K562 (cell line): Measurements from ENCODE around the gene UNC5B. TPM values are rescaled to one million over a fixed set of nuclear protein-coding genes. Genes with fewer than 3 reads are reported as not detected.

Source experiments
- ATAC-seq: fragments of 200-7000 bp; cut with Tn5 transposase; 3 replicates; pipeline ENCODE4 v1.9.1; 2020; ENCODE audit warnings: moderate library complexity
- BruUV-seq: library from RNA; stranded (reverse); fragments of 400-500 nt; replicated peaks from 2 replicates; lab custom pipeline; 2021; lab: Mats Ljungman, UMichigan
- CTCF ChIA-PET: fragments of 300-600 bp; formaldehyde crosslinking; extraction: SDS; loops from one replicate; lab custom pipeline; 2021; ENCODE audit warnings: low intra/inter-chr PET ratio; lab: Yijun Ruan, JAX
- POLR2A ChIA-PET: fragments of 300-600, 350-650 bp; sonication (Branson Sonifier 250); formaldehyde crosslinking; extraction: SDS; loops from one replicate; lab custom pipeline; 2021; ENCODE audit warnings: antibody characterized with exemption, inconsistent platforms; lab: Yijun Ruan, JAX
- DNase-seq, 4 experiments: peaks; one replicate each; pipeline versions ENCODE4 v3.0.0 to v3.0.0-alpha.2; 2011 to 2018; ENCODE audit warnings: low spot score in 3 of 4, mixed read lengths in 3 of 4; ENCODE audit errors: extremely low read depth in 1 of 4
- FAIRE-seq: peaks from 2 replicates; lab custom pipeline; 2011; peaks lifted over from hg19 to GRCh38; lab: Jason Lieb, UNC
- H2AFZ ChIP-seq: 2 replicates; pipeline ENCODE4 v1.6.0; 2011; ENCODE audit warnings: low read depth, low read length, control low read depth, inconsistent platforms
- H3K27ac ChIP-seq: fragments of 200-600 bp; 3 replicates; pipeline ENCODE4 v1.8.0; 2011; ENCODE audit warnings: low read depth, mild to moderate bottlenecking, control low read depth, inconsistent platforms, low read length, moderate library complexity, mixed read lengths; ENCODE audit errors: extremely low read depth
- H3K27me3 ChIP-seq, 2 experiments: fragments of 300-600 bp in 1 of 2; 2 replicates in 1 of 2; 3 replicates in 1 of 2; pipeline versions ENCODE4 v1.6.0 to v1.8.0; 2011; ENCODE audit warnings: inconsistent platforms in 2 of 2, low read length in 2 of 2, mild to moderate bottlenecking in 1 of 2, mixed read lengths in 1 of 2, moderate library complexity in 1 of 2; ENCODE audit not compliant: control insufficient read depth in 2 of 2, insufficient read depth in 2 of 2
- H3K36me3 ChIP-seq: fragments of 300-600 bp; 3 replicates; pipeline ENCODE4 v1.8.0; 2011; ENCODE audit warnings: mild to moderate bottlenecking, low read length, inconsistent platforms; ENCODE audit not compliant: control insufficient read depth, insufficient read depth
- H3K4me1 ChIP-seq, 2 experiments: fragments of 200-600 bp in 1 of 2; replicated peaks in 1 of 2; 2 replicates in 1 of 2; 3 replicates in 1 of 2; pipeline versions ENCODE4 v1.5.1 to v1.8.0; 2011; ENCODE audit warnings: inconsistent platforms in 2 of 2, low read length in 2 of 2, mild to moderate bottlenecking in 1 of 2, mixed read lengths in 1 of 2, moderate library complexity in 1 of 2; ENCODE audit not compliant: control insufficient read depth in 2 of 2, insufficient read depth in 2 of 2
- H3K4me2 ChIP-seq: 2 replicates; pipeline ENCODE4 v1.6.1; 2011; ENCODE audit warnings: low read length, control low read depth, inconsistent platforms, mixed read lengths; ENCODE audit not compliant: insufficient read depth
- H3K4me3 ChIP-seq: fragments of 200-600 bp; sonication (generic), shearing (Covaris generic); 2 replicates; pipeline ENCODE4 v1.5.1; 2016; ENCODE audit warnings: control low read depth, inconsistent platforms
- H3K79me2 ChIP-seq: fragments of 200-600 bp; 3 replicates; pipeline ENCODE4 v1.8.0; 2011; ENCODE audit warnings: low read length, inconsistent platforms; ENCODE audit not compliant: control insufficient read depth, insufficient read depth
- H3K9ac ChIP-seq, 2 experiments: 2 replicates each; pipeline versions ENCODE4 v1.6.0 to v1.6.1; 2011; ENCODE audit warnings: low read depth in 2 of 2, low read length in 2 of 2, control low read depth in 1 of 2, inconsistent platforms in 1 of 2, mild to moderate bottlenecking in 1 of 2, mixed read lengths in 1 of 2; ENCODE audit not compliant: insufficient read depth in 1 of 2
- H3K9me1 ChIP-seq: one replicate; pipeline ENCODE4 v1.6.0; 2011; ENCODE audit warnings: inconsistent platforms, mild to moderate bottlenecking, low read length, moderate library complexity; ENCODE audit not compliant: control insufficient read depth, insufficient read depth
- H3K9me3 ChIP-seq: replicated peaks from 2 replicates; pipeline ENCODE4 v1.5.1; 2011; ENCODE audit warnings: low read depth, low read length, inconsistent platforms; ENCODE audit not compliant: control insufficient read depth, insufficient read depth
- H4K20me1 ChIP-seq: replicated peaks from 2 replicates; pipeline ENCODE4 v1.6.1; 2011; ENCODE audit warnings: low read length, inconsistent platforms, mixed read lengths; ENCODE audit not compliant: control insufficient read depth, insufficient read depth
- NFXL1 ChIP-seq: fragments of 450-650 bp; formaldehyde crosslinking; IDR thresholded peaks from 2 replicates; pipeline ENCODE4 v1.4.0; 2021; ENCODE audit warnings: mild to moderate bottlenecking
- VEZF1 ChIP-seq: fragments of 200-800 bp; sonication (Bioruptor generic); IDR thresholded peaks from 2 replicates; pipeline ENCODE4 v1.6.1; 2017; ENCODE audit warnings: missing genetic modification characterization, missing compliant biosample characterization
- ZBTB26 ChIP-seq: fragments of 450-650 bp; formaldehyde crosslinking; IDR thresholded peaks from 2 replicates; pipeline ENCODE4 v1.4.0; 2022; ENCODE audit warnings: missing genetic modification characterization
- WGBS: fragments of 100-300 bp; shearing (Covaris generic); methylation state at CpG from one replicate; pipeline ENCODE4 v1.1.6; 2016; ENCODE audit warnings: low coverage, mixed read lengths; ENCODE audit not compliant: insufficient coverage; ENCODE audit errors: missing lambda C conversion rate; 5-methylcytosine and 5-hydroxymethylcytosine counted together
- in situ Hi-C: fragments of 300-500 bp; cut with MboI; formaldehyde crosslinking; loops from 4 replicates; pipeline ENCODE4 v1.15.0; 2018; ENCODE audit warnings: inconsistent platforms, mixed read lengths
- intact Hi-C: fragments of 100-400 bp; cut with micrococcal nuclease; formaldehyde crosslinking; loops from 2 replicates; pipeline ENCODE4 v1.14.2; 2022
- polyA plus RNA-seq, 8 experiments: library from polyadenylated mRNA; depleted of rRNA in 4 of 8; stranded (reverse) in 5 of 8; unstranded in 3 of 8; fragments of >200 nt; fragmentation: Nextera tagmentation in 2 of 8; fragmentation: Illumina TruSeq in 1 of 8; extraction: Ambion mirVana in 2 of 8; extraction: Trizol in 1 of 8; gene quantifications; 2 replicates each; pipeline versions ENCODE4 v1.2.1 to v1.2.3, GENCODE V29; 2011 to 2014; ENCODE audit warnings: inconsistent platforms in 1 of 8, missing spikeins in 1 of 8
- total RNA-seq, 7 experiments: library from RNA; depleted of rRNA in 6 of 7; stranded (reverse); fragments of >200 nt in 6 of 7; fragmentation: Illumina TruSeq in 2 of 7; extraction: Trizol in 2 of 7; gene quantifications; 2 replicates each; pipeline versions ENCODE4 v1.2.1 to v1.2.3, GENCODE V29; 2011 to 2021; ENCODE audit warnings: low replicate concordance in 1 of 7

The UNC5B gene
- total and polyA plus RNA-seq, 9 of the 15 experiments (the other 6 are each of a cell fraction or from before 2014, with no cell fraction given) = 0.10 to 8.4 (median 2.1) TPM

GRCh38 chr10:71282323-71282680 lies 69.9 kb downstream of the UNC5B start:
- Histone ChIP-seq H3K36me3 (no peaks in the 10 kb centered on the region), H3K4me2 (no peak overlapping the region), H3K27ac (no peak overlapping the region), H3K9me3 (no peaks in the 10 kb centered on the region), H4K20me1 (peaks cover 11% of the 10 kb centered on the region), H3K9me1 (no peaks in the 10 kb centered on the region), H3K27me3 (peaks cover 0 to 20% of the 10 kb centered on the region in 2 experiments; a peak in 2 of 5 replicates), H3K4me1 (peaks cover 0 to 16% of the 10 kb centered on the region in 2 experiments; a peak in 2 of 5 replicates), H3K79me2 (no peaks in the 10 kb centered on the region), H2AFZ (no peak overlapping the region), H3K9ac (no peak overlapping the region), H3K4me3 (no peak overlapping the region)
- intact Hi-C loops = loop anchor here (5.0 kb wide), 1 partner anchor 355 kb away; no protein-coding TSS in a partner anchor
- TF ChIP-seq VEZF1 (CRISPR knock-in tag) (no peak), ZBTB26 (CRISPR knock-in tag) (no peak), NFXL1 (CRISPR knock-in tag) (no peak)
- DNase-seq (no peak), FAIRE-seq (no peak), ATAC-seq (no peak)
- in situ Hi-C loops = no loop called here
- BruUV-seq = no TSS peak
- 52% methylated on average over 2 of the region's 2 CpGs for WGBS
- ChIA-PET POLR2A (no interaction called here), CTCF (no interaction called here)
